B cell (primary cell): ENCODE results near the gene NPM3. TPM values are rescaled to one million over a fixed set of nuclear protein-coding genes. Genes with fewer than 3 reads are reported as not detected.
A peak's percentile ranks its signal among the peaks of the same experiment; 100 is the strongest.

Experiments
- ATAC-seq: fragments of 200-7000 bp; cut with Tn5 transposase; one replicate; pipeline ENCODE4 v1.10.0; 2021; ENCODE audit warnings: low read depth, mild to moderate bottlenecking, moderate number of reproducible peaks, moderate library complexity
- CTCF ChIA-PET: fragments of 350-600 bp; sonication (Branson Sonifier 250); formaldehyde crosslinking; loops from one replicate; lab custom pipeline; 2021; ENCODE audit warnings: antibody characterized with exemption, inconsistent platforms; lab: Charles Lee
- POLR2A ChIA-PET: fragments of 350-600 bp; sonication (Branson Sonifier 250); formaldehyde crosslinking; loops from one replicate; lab custom pipeline; 2021; ENCODE audit warnings: antibody characterized with exemption; lab: Charles Lee
- DNase-seq: peaks from one replicate; pipeline ENCODE4 v3.0.0; 2013
- H2AFZ ChIP-seq: 2 replicates; pipeline ENCODE4 v1.6.1; 2012; ENCODE audit warnings: mild to moderate bottlenecking, low read depth, low read length; ENCODE audit not compliant: insufficient read depth, poor library complexity, severe bottlenecking
- H3K27ac ChIP-seq, 2 donors: 1 replicate in 1 of 2; 2 replicates in 1 of 2; pipeline ENCODE4 v1.5.1; 2012 to 2013; ENCODE audit warnings: low read length in 2 of 2, mild to moderate bottlenecking in 2 of 2, moderate library complexity in 1 of 2
- H3K27me3 ChIP-seq, 4 experiments: fragments of 200-600 bp in 1 of 4; sonication (generic) in 1 of 4; replicated peaks in 1 of 4; 1 replicate in 2 of 4; 2 replicates in 2 of 4; pipeline versions ENCODE4 v1.6.1 to v1.7.0; 2013 to 2016; ENCODE audit warnings: low read length in 3 of 4, mild to moderate bottlenecking in 2 of 4, mixed read lengths in 1 of 4, moderate library complexity in 1 of 4; ENCODE audit not compliant: insufficient read depth in 4 of 4, control insufficient read depth in 3 of 4; ENCODE audit errors: control extremely low read depth in 1 of 4
- H3K36me3 ChIP-seq, 2 experiments: replicated peaks in 1 of 2; 1 replicate in 1 of 2; 2 replicates in 1 of 2; pipeline versions ENCODE4 v1.6.1 to v1.7.1; 2013; ENCODE audit warnings: low read length in 1 of 2; ENCODE audit not compliant: insufficient read depth in 2 of 2, control insufficient read depth in 1 of 2; ENCODE audit errors: control extremely low read depth in 1 of 2, extremely low read depth in 1 of 2
- H3K4me1 ChIP-seq, 2 donors: fragments of 200-600 bp in 1 of 2; sonication (generic) in 1 of 2; 1 replicate in 1 of 2; 2 replicates in 1 of 2; pipeline versions ENCODE4 v1.5.1 to v1.6.1; 2013 to 2017; ENCODE audit warnings: low read length in 2 of 2; ENCODE audit not compliant: control insufficient read depth in 2 of 2, insufficient read depth in 2 of 2
- H3K4me2 ChIP-seq: replicated peaks from 2 replicates; pipeline ENCODE3; 2012; ENCODE audit warnings: mild to moderate bottlenecking, low read depth, low read length; ENCODE audit not compliant: poor library complexity, severe bottlenecking
- H3K4me3 ChIP-seq, 5 experiments: fragments of 200-600 bp in 1 of 5; sonication (generic) in 1 of 5; 1 replicate in 3 of 5; 2 replicates in 2 of 5; pipeline versions ENCODE4 v1.5.1 to v1.7.0; 2011 to 2016; ENCODE audit warnings: low read length in 4 of 5, mild to moderate bottlenecking in 4 of 5, low read depth in 2 of 5, control low read depth in 1 of 5, moderate library complexity in 1 of 5; ENCODE audit not compliant: insufficient read depth in 1 of 5; ENCODE audit errors: control extremely low read depth in 1 of 5, extremely low read depth in 1 of 5
- H3K79me2 ChIP-seq: fragments of 200-600 bp; sonication (generic); one replicate; pipeline ENCODE4 v1.6.0; 2016; ENCODE audit warnings: low read length; ENCODE audit not compliant: control insufficient read depth, insufficient read depth
- H3K9ac ChIP-seq: fragments of 200-600 bp; sonication (generic); 2 replicates; pipeline ENCODE4 v1.6.1; 2017; ENCODE audit warnings: mild to moderate bottlenecking, low read length, moderate library complexity
- H3K9me3 ChIP-seq, 3 donors: one replicate each; pipeline versions ENCODE4 v1.6.1 to v1.7.1; 2013; ENCODE audit warnings: low read length in 2 of 3; ENCODE audit not compliant: control insufficient read depth in 2 of 3, insufficient read depth in 1 of 3; ENCODE audit errors: control extremely low read depth in 1 of 3
- H4K20me1 ChIP-seq: 2 replicates; pipeline ENCODE4 v1.6.0; 2012; ENCODE audit warnings: mild to moderate bottlenecking, low read length; ENCODE audit not compliant: insufficient read depth, control insufficient read depth, poor library complexity, severe bottlenecking
- H3K27ac Mint-ChIP-seq: one replicate; pipeline ENCODE4 v1.8.0; 2021; ENCODE audit warnings: mixed read lengths
- H3K27me3 Mint-ChIP-seq: one replicate; pipeline ENCODE4 v1.8.0; 2021; ENCODE audit warnings: mixed read lengths
- H3K4me1 Mint-ChIP-seq: one replicate; pipeline ENCODE4 v1.8.0; 2021; ENCODE audit warnings: mixed read lengths
- H3K4me3 Mint-ChIP-seq: one replicate; pipeline ENCODE4 v1.8.0; 2021; ENCODE audit warnings: mixed read lengths
- H3K9me3 Mint-ChIP-seq: one replicate; pipeline ENCODE4 v1.8.0; 2022; ENCODE audit warnings: mixed read lengths; ENCODE audit not compliant: insufficient read depth
- CTCF ChIP-seq: fragments of 200-600 bp; IDR thresholded peaks from one replicate; pipeline ENCODE4 v1.8.0; 2022; ENCODE audit warnings: antibody characterized with exemption, mild to moderate bottlenecking
- EZH2 ChIP-seq: IDR thresholded peaks from 2 replicates; pipeline ENCODE4 v1.6.1; 2012; ENCODE audit warnings: borderline replicate concordance, low read depth, mild to moderate bottlenecking, moderate library complexity, low read length; ENCODE audit not compliant: insufficient read depth, poor library complexity, severe bottlenecking
- WGBS: methylation state at CpG from one replicate; pipeline ENCODE4 v1.1.5; 2013; ENCODE audit warnings: missing lambda C conversion rate; ENCODE audit not compliant: insufficient coverage; 5-methylcytosine and 5-hydroxymethylcytosine counted together
- intact Hi-C: fragments of 100-400 bp; cut with micrococcal nuclease; formaldehyde crosslinking; loops from one replicate; pipeline ENCODE4 v1.10.0; 2022
- polyA plus RNA-seq: library from polyadenylated mRNA; depleted of rRNA; stranded (reverse); fragments of >200 nt; gene quantifications from 2 replicates; pipeline ENCODE4 v1.2.3, GENCODE V29; 2012
- total RNA-seq, 2 donors: library from RNA; stranded (reverse); fragments of 120-200 nt in 1 of 2; gene quantifications; 1 replicate in 1 of 2; 2 replicates in 1 of 2; pipeline versions ENCODE4 v1.2.3 to v1.2.4, GENCODE V29; 2013 to 2022

NPM3 gene
- total and polyA plus RNA-seq, 2 donors (not counting 1 experiment from before 2014, with no cell fraction given), result 7.7 to 13.5 TPM

GRCh38 chr10:101776161-101776817, 7.0 kb downstream of the NPM3 start:
- Histone ChIP-seq H3K4me1 (peaks cover 49 to 56% of the 10 kb centered on the region in 2 donors), H3K4me3 (no peak overlapping the region), H2AFZ (no peak overlapping the region), H3K27me3 (peaks cover 0 to 76% (median 44%) of the 10 kb centered on the region in 4 experiments), H3K36me3 (no peaks in the 10 kb centered on the region), H3K9me3 (peaks cover 0 to 21% (median 0%) of the 10 kb centered on the region in 3 donors), H3K4me2 (peak overlapping the region; percentile 69), H3K79me2 (peaks cover 12% of the 10 kb centered on the region), H3K9ac (no peak overlapping the region), H4K20me1 (peaks cover 35% of the 10 kb centered on the region), H3K27ac (no peak overlapping the region)
- no peak for ATAC-seq
- CTCF ChIA-PET, result no interaction called here
- Mint-ChIP-seq H3K4me3 (peak overlapping the region; percentile 44), H3K27ac (no peak overlapping the region), H3K9me3 (no peaks in the 10 kb centered on the region), H3K27me3 (peaks cover 55% of the 10 kb centered on the region), H3K4me1 (peaks cover 53% of the 10 kb centered on the region)
- 8% methylated on average over 55 of the region's 74 CpGs for WGBS
- POLR2A ChIA-PET, result no interaction called here
- intact Hi-C loops, result no loop called here
- TF ChIP-seq CTCF (no peak), EZH2 (peak; percentile 59)
- DNase-seq, result peak; percentile 46
